SK-N-SH (cell line): ENCODE results near the gene ZNF594. TPM values are rescaled to one million over a fixed set of nuclear protein-coding genes. Genes with fewer than 3 reads are reported as not detected.
"Not testable (repeated sequence)": the region's sequence is repeated elsewhere in the genome, so short reads cannot be mapped to it uniquely, and the experiment has no call there.

ENCODE experiments used
- CTCF ChIA-PET: fragments of 300-600, 350-600 bp; formaldehyde crosslinking; extraction: SDS; loops from one replicate; lab custom pipeline; 2021; lab: Yijun Ruan, JAX
- POLR2A ChIA-PET: fragments of 350-600 bp; sonication (Branson Sonifier 250); formaldehyde crosslinking; extraction: SDS; loops from one replicate; lab custom pipeline; 2020; ENCODE audit warnings: antibody characterized with exemption, inconsistent platforms; lab: Yijun Ruan, JAX
- DNase-seq: peaks from one replicate; pipeline ENCODE4 v3.0.0; 2012
- H2AFZ ChIP-seq: fragments of 200-600 bp; sonication (generic); 2 replicates; pipeline ENCODE4 v1.8.1; 2016; ENCODE audit warnings: antibody characterized with exemption, mild to moderate bottlenecking, low read depth
- H3F3A ChIP-seq: fragments of 200-600 bp; sonication (generic); replicated peaks from 2 replicates; pipeline ENCODE3; 2016; ENCODE audit warnings: antibody characterized with exemption, mild to moderate bottlenecking; ENCODE audit not compliant: insufficient read depth
- H3K27ac ChIP-seq, 2 experiments: fragments of 200-500 bp in 1 of 2; fragments of 200-600 bp in 1 of 2; sonication (Bioruptor generic) in 1 of 2; sonication (generic), shearing (Covaris generic) in 1 of 2; 2 replicates each; pipeline versions ENCODE4 v1.5.1 to v1.6.1; 2014 to 2016; ENCODE audit warnings: low read depth in 2 of 2, inconsistent platforms in 1 of 2, low read length in 1 of 2, mild to moderate bottlenecking in 1 of 2, mixed read lengths in 1 of 2
- H3K27me3 ChIP-seq: fragments of 200-600 bp; sonication (generic), shearing (Covaris generic); 2 replicates; pipeline ENCODE4 v1.6.1; 2016; ENCODE audit warnings: mixed run types; ENCODE audit not compliant: insufficient read depth
- H3K36me3 ChIP-seq, 2 experiments: fragments of 200-500 bp in 1 of 2; fragments of 200-600 bp in 1 of 2; sonication (Bioruptor generic) in 1 of 2; sonication (generic) in 1 of 2; replicated peaks in 1 of 2; 2 replicates each; pipeline versions ENCODE3 to v1.5.1; 2014 to 2016; ENCODE audit warnings: low read length in 1 of 2, mild to moderate bottlenecking in 1 of 2; ENCODE audit not compliant: insufficient read depth in 2 of 2, control insufficient read depth in 1 of 2
- H3K4me1 ChIP-seq, 2 experiments: fragments of 200-500 bp in 1 of 2; fragments of 200-600 bp in 1 of 2; sonication (Bioruptor generic) in 1 of 2; sonication (generic), shearing (Covaris generic) in 1 of 2; 2 replicates each; pipeline versions ENCODE4 v1.5.1 to v1.6.1; 2014 to 2016; ENCODE audit warnings: low read depth in 1 of 2, low read length in 1 of 2, mixed run types in 1 of 2; ENCODE audit not compliant: insufficient read depth in 2 of 2, control insufficient read depth in 1 of 2
- H3K4me2 ChIP-seq: fragments of 200-600 bp; sonication (generic), shearing (Covaris generic); 2 replicates; pipeline ENCODE4 v1.6.1; 2017; ENCODE audit warnings: mixed run types
- H3K4me3 ChIP-seq, 2 experiments: fragments of 200-500 bp in 1 of 2; fragments of 200-600 bp in 1 of 2; sonication (Bioruptor generic) in 1 of 2; sonication (generic), shearing (Covaris generic) in 1 of 2; 2 replicates each; pipeline versions ENCODE4 v1.5.1 to v1.8.1; 2014 to 2016; ENCODE audit warnings: low read depth in 2 of 2, inconsistent platforms in 1 of 2, low read length in 1 of 2, mild to moderate bottlenecking in 1 of 2, mixed read lengths in 1 of 2, moderate library complexity in 1 of 2
- H3K79me2 ChIP-seq: fragments of 200-600 bp; sonication (generic); 2 replicates; pipeline ENCODE4 v1.8.1; 2017; ENCODE audit warnings: mild to moderate bottlenecking; ENCODE audit not compliant: insufficient read depth
- H3K9ac ChIP-seq: fragments of 200-600 bp; sonication (generic); 2 replicates; pipeline ENCODE4 v1.6.1; 2017; ENCODE audit warnings: mixed run types
- H3K9me2 ChIP-seq: fragments of 200-600 bp; sonication (generic); 2 replicates; pipeline ENCODE4 v1.6.1; 2017; ENCODE audit warnings: mixed run types
- H3K9me3 ChIP-seq: fragments of 200-600 bp; sonication (generic); 2 replicates; pipeline ENCODE4 v1.6.1; 2017; ENCODE audit warnings: mixed run types, mild to moderate bottlenecking, moderate library complexity
- H4K20me1 ChIP-seq: fragments of 200-600 bp; sonication (generic); 2 replicates; pipeline ENCODE4 v1.6.1; 2017; ENCODE audit warnings: mild to moderate bottlenecking, mixed run types; ENCODE audit not compliant: insufficient read depth
- CTCF ChIP-seq: fragments of 200-600 bp; sonication (generic); IDR thresholded peaks from 2 replicates; pipeline ENCODE4 v1.6.1; 2017; ENCODE audit warnings: antibody characterized with exemption, mild to moderate bottlenecking, moderate library complexity
- NFIC ChIP-seq: IDR thresholded peaks from 2 replicates; pipeline ENCODE4 v1.4.0; 2012; ENCODE audit warnings: borderline replicate concordance
- PBX3 ChIP-seq: IDR thresholded peaks from 2 replicates; pipeline ENCODE4; 2012
- RXRA ChIP-seq: IDR thresholded peaks from 2 replicates; pipeline ENCODE4 v1.4.0; 2012; ENCODE audit warnings: low read depth, mild to moderate bottlenecking, borderline replicate concordance
- SIN3A ChIP-seq: IDR thresholded peaks from 2 replicates; pipeline ENCODE4 v1.6.1; 2012; ENCODE audit warnings: low read depth, mild to moderate bottlenecking, low read length, moderate library complexity, borderline replicate concordance
- TCF12 ChIP-seq: IDR thresholded peaks from 2 replicates; pipeline ENCODE4 v1.4.0; 2012
- USF1 ChIP-seq: IDR thresholded peaks from 2 replicates; pipeline ENCODE4 v1.4.0; 2012; ENCODE audit warnings: low read depth, borderline replicate concordance
- USF2 ChIP-seq: fragments of 150-350 bp; IDR thresholded peaks from 2 replicates; pipeline ENCODE4 v1.6.1; 2017; ENCODE audit warnings: antibody characterized with exemption, low read length, low read depth, borderline replicate concordance
- WGBS: methylation state at CpG from one replicate; pipeline ENCODE4 v1.1.6; 2017; ENCODE audit warnings: low lambda C conversion rate; 5-methylcytosine and 5-hydroxymethylcytosine counted together
- polyA plus RNA-seq, 3 experiments: library from polyadenylated mRNA; depleted of rRNA; stranded (reverse); fragments of >200 nt; gene quantifications; 2 replicates each; pipeline ENCODE4 v1.2.3, GENCODE V29; 2012

ZNF594 gene
- polyA plus RNA-seq, 1 of the 3 experiments (the other 2 are of a cell fraction), result 2.8 TPM

GRCh38 chr17:5138616-5139457 is 52.8 kb downstream of the ZNF594 start (continued):
- TF ChIP-seq USF2 (no peak), USF1 (no peak), TCF12 (no peak), NFIC (no peak), RXRA (no peak), CTCF (no peak), SIN3A (no peak), PBX3 (no peak)

- DNase-seq, H2AFZ ChIP-seq, H3K9me3 ChIP-seq, H3K9me2 ChIP-seq, H3K79me2 ChIP-seq, H3K9ac ChIP-seq, H3K4me3 ChIP-seq, H3K4me1 ChIP-seq, H3F3A ChIP-seq, H3K27me3 ChIP-seq, H3K36me3 ChIP-seq, H4K20me1 ChIP-seq, H3K4me2 ChIP-seq, POLR2A ChIA-PET, H3K27ac ChIP-seq: not testable (repeated sequence)
- 73% methylated on average over 6 of the region's 9 CpGs for WGBS
- CTCF ChIA-PET, result interaction anchor here (0.7 kb wide), 1 partner anchor 205 kb away, joined by 4 read pairs; no protein-coding TSS in a partner anchor
Measured at GRCh38 chr17:5138198-5138544, 53.5 kb downstream of the ZNF594 start.

GRCh38 chr17:5137511-5138197 is 54.0 kb downstream of the ZNF594 start:
- WGBS, result 40% methylated on average over 10 of the region's 15 CpGs
- H3K4me2 ChIP-seq, H3K79me2 ChIP-seq, H3K9ac ChIP-seq, H3K9me2 ChIP-seq, H3K9me3 ChIP-seq, H3K27ac ChIP-seq, H4K20me1 ChIP-seq, H3K36me3 ChIP-seq, H3F3A ChIP-seq, H3K4me3 ChIP-seq, H2AFZ ChIP-seq, H3K4me1 ChIP-seq, DNase-seq, H3K27me3 ChIP-seq, POLR2A ChIA-PET: not testable (repeated sequence)
- CTCF ChIA-PET, result interaction anchor here (0.7 kb wide), 1 partner anchor 206 kb away, joined by 4 read pairs; no protein-coding TSS in a partner anchor

- CTCF ChIA-PET, H3K79me2 ChIP-seq, H3K4me2 ChIP-seq, H3K4me1 ChIP-seq, H3K27ac ChIP-seq, H3K27me3 ChIP-seq, H3F3A ChIP-seq, H3K9ac ChIP-seq, POLR2A ChIA-PET, H3K9me3 ChIP-seq, H2AFZ ChIP-seq, H3K4me3 ChIP-seq, H4K20me1 ChIP-seq, H3K9me2 ChIP-seq, H3K36me3 ChIP-seq: not testable (repeated sequence)
- DNase-seq, result peak; percentile 6
- 28% methylated on average over 5 of the region's 14 CpGs for WGBS
Measured at GRCh38 chr17:5136580-5137412, 54.9 kb downstream of the ZNF594 start.
